NCI-H187 treated with DMSO at 0.1 percent for 48 hours (cell line): ENCODE results near the gene APLP1.
"Not testable (repeated sequence)": the region's sequence is repeated elsewhere in the genome, so short reads cannot be mapped to it uniquely, and the experiment has no call there.

Experiments
- DNase-seq: peaks from one replicate; lab custom pipeline; 2025; lab: John Stamatoyannopoulos, UW

Gene APLP1

GRCh38 chr19:35868172-35868822 is at the start of gene APLP1:
APLP1 (plus strand) TSS chr19:35868574; CDS start chr19:35868637, 63 bp downstream.
- no peak for DNase-seq

- no peak for DNase-seq
Measured at GRCh38 chr19:35822579-35822978, 45.8 kb upstream of the APLP1 start.

GRCh38 chr19:35824150-35824549 is 44.2 kb upstream of the APLP1 start:
- no peak for DNase-seq

- DNase-seq = no peak
Measured at GRCh38 chr19:35828692-35829301, 39.6 kb upstream of the APLP1 start.

GRCh38 chr19:35830986-35831385 is 37.4 kb upstream of the APLP1 start:
- DNase-seq = no peak

- no peak for DNase-seq
Measured at GRCh38 chr19:35832054-35832453, 36.3 kb upstream of the APLP1 start.

- DNase-seq = no peak
Measured at GRCh38 chr19:35833972-35834371, 34.4 kb upstream of the APLP1 start.

- not testable (repeated sequence) for DNase-seq
Measured at GRCh38 chr19:35836096-35836495, 32.3 kb upstream of the APLP1 start.

GRCh38 chr19:35841961-35842595 is 26.3 kb upstream of the APLP1 start:
- DNase-seq = no peak

GRCh38 chr19:35842666-35843272 is 25.6 kb upstream of the APLP1 start:
- DNase-seq = no peak

GRCh38 chr19:35843676-35844481 is 24.5 kb upstream of the APLP1 start:
- no peak for DNase-seq

GRCh38 chr19:35844482-35845214 is 23.7 kb upstream of the APLP1 start:
- DNase-seq = no peak

- no peak for DNase-seq
Measured at GRCh38 chr19:35845215-35846037, 22.9 kb upstream of the APLP1 start.

- no peak for DNase-seq
Measured at GRCh38 chr19:35846038-35846668, 22.2 kb upstream of the APLP1 start.

- no peak for DNase-seq
Measured at GRCh38 chr19:35847911-35848310, 20.5 kb upstream of the APLP1 start.

GRCh38 chr19:35848486-35848885 is 19.9 kb upstream of the APLP1 start:
- DNase-seq = no peak

GRCh38 chr19:35848919-35849505 is 19.4 kb upstream of the APLP1 start:
- DNase-seq = no peak

GRCh38 chr19:35851213-35852028 is 17.0 kb upstream of the APLP1 start:
- DNase-seq = no peak
